SK-N-SH (cell line): Measurements from ENCODE around the gene MYO1D. TPM values are rescaled to one million over a fixed set of nuclear protein-coding genes. Genes with fewer than 3 reads are reported as not detected.

Experiments
- CTCF ChIA-PET: fragments of 300-600, 350-600 bp; formaldehyde crosslinking; extraction: SDS; loops from one replicate; lab custom pipeline; 2021; lab: Yijun Ruan, JAX
- POLR2A ChIA-PET: fragments of 350-600 bp; sonication (Branson Sonifier 250); formaldehyde crosslinking; extraction: SDS; loops from one replicate; lab custom pipeline; 2020; ENCODE audit warnings: antibody characterized with exemption, inconsistent platforms; lab: Yijun Ruan, JAX
- DNase-seq: peaks from one replicate; pipeline ENCODE4 v3.0.0; 2012
- H2AFZ ChIP-seq: fragments of 200-600 bp; sonication (generic); 2 replicates; pipeline ENCODE4 v1.8.1; 2016; ENCODE audit warnings: antibody characterized with exemption, mild to moderate bottlenecking, low read depth
- H3F3A ChIP-seq: fragments of 200-600 bp; sonication (generic); replicated peaks from 2 replicates; pipeline ENCODE3; 2016; ENCODE audit warnings: antibody characterized with exemption, mild to moderate bottlenecking; ENCODE audit not compliant: insufficient read depth
- H3K27ac ChIP-seq, 2 experiments: fragments of 200-500 bp in 1 of 2; fragments of 200-600 bp in 1 of 2; sonication (Bioruptor generic) in 1 of 2; sonication (generic), shearing (Covaris generic) in 1 of 2; 2 replicates each; pipeline versions ENCODE4 v1.5.1 to v1.6.1; 2014 to 2016; ENCODE audit warnings: low read depth in 2 of 2, inconsistent platforms in 1 of 2, low read length in 1 of 2, mild to moderate bottlenecking in 1 of 2, mixed read lengths in 1 of 2
- H3K27me3 ChIP-seq: fragments of 200-600 bp; sonication (generic), shearing (Covaris generic); 2 replicates; pipeline ENCODE4 v1.6.1; 2016; ENCODE audit warnings: mixed run types; ENCODE audit not compliant: insufficient read depth
- H3K36me3 ChIP-seq, 2 experiments: fragments of 200-500 bp in 1 of 2; fragments of 200-600 bp in 1 of 2; sonication (Bioruptor generic) in 1 of 2; sonication (generic) in 1 of 2; replicated peaks in 1 of 2; 2 replicates each; pipeline versions ENCODE3 to v1.5.1; 2014 to 2016; ENCODE audit warnings: low read length in 1 of 2, mild to moderate bottlenecking in 1 of 2; ENCODE audit not compliant: insufficient read depth in 2 of 2, control insufficient read depth in 1 of 2
- H3K4me1 ChIP-seq, 2 experiments: fragments of 200-500 bp in 1 of 2; fragments of 200-600 bp in 1 of 2; sonication (Bioruptor generic) in 1 of 2; sonication (generic), shearing (Covaris generic) in 1 of 2; 2 replicates each; pipeline versions ENCODE4 v1.5.1 to v1.6.1; 2014 to 2016; ENCODE audit warnings: low read depth in 1 of 2, low read length in 1 of 2, mixed run types in 1 of 2; ENCODE audit not compliant: insufficient read depth in 2 of 2, control insufficient read depth in 1 of 2
- H3K4me2 ChIP-seq: fragments of 200-600 bp; sonication (generic), shearing (Covaris generic); 2 replicates; pipeline ENCODE4 v1.6.1; 2017; ENCODE audit warnings: mixed run types
- H3K4me3 ChIP-seq, 2 experiments: fragments of 200-500 bp in 1 of 2; fragments of 200-600 bp in 1 of 2; sonication (Bioruptor generic) in 1 of 2; sonication (generic), shearing (Covaris generic) in 1 of 2; 2 replicates each; pipeline versions ENCODE4 v1.5.1 to v1.8.1; 2014 to 2016; ENCODE audit warnings: low read depth in 2 of 2, inconsistent platforms in 1 of 2, low read length in 1 of 2, mild to moderate bottlenecking in 1 of 2, mixed read lengths in 1 of 2, moderate library complexity in 1 of 2
- H3K79me2 ChIP-seq: fragments of 200-600 bp; sonication (generic); 2 replicates; pipeline ENCODE4 v1.8.1; 2017; ENCODE audit warnings: mild to moderate bottlenecking; ENCODE audit not compliant: insufficient read depth
- H3K9ac ChIP-seq: fragments of 200-600 bp; sonication (generic); 2 replicates; pipeline ENCODE4 v1.6.1; 2017; ENCODE audit warnings: mixed run types
- H3K9me2 ChIP-seq: fragments of 200-600 bp; sonication (generic); 2 replicates; pipeline ENCODE4 v1.6.1; 2017; ENCODE audit warnings: mixed run types
- H3K9me3 ChIP-seq: fragments of 200-600 bp; sonication (generic); 2 replicates; pipeline ENCODE4 v1.6.1; 2017; ENCODE audit warnings: mixed run types, mild to moderate bottlenecking, moderate library complexity
- H4K20me1 ChIP-seq: fragments of 200-600 bp; sonication (generic); 2 replicates; pipeline ENCODE4 v1.6.1; 2017; ENCODE audit warnings: mild to moderate bottlenecking, mixed run types; ENCODE audit not compliant: insufficient read depth
- CHD2 ChIP-seq: fragments of 150-350 bp; IDR thresholded peaks from 2 replicates; pipeline ENCODE4 v1.6.1; 2018; ENCODE audit warnings: low read length; ENCODE audit not compliant: partially characterized antibody
- ELF1 ChIP-seq: IDR thresholded peaks from 2 replicates; pipeline ENCODE4 v1.4.0; 2012
- FOSL2 ChIP-seq: IDR thresholded peaks from 2 replicates; pipeline ENCODE4 v1.4.0; 2012; ENCODE audit warnings: low read depth, mild to moderate bottlenecking, moderate library complexity, borderline replicate concordance
- FOXM1 ChIP-seq: IDR thresholded peaks from 2 replicates; pipeline ENCODE4 v1.4.0; 2012; ENCODE audit warnings: low read depth, mild to moderate bottlenecking
- GABPA ChIP-seq: IDR thresholded peaks from 2 replicates; pipeline ENCODE4 v1.4.0; 2012; ENCODE audit warnings: low read depth, mild to moderate bottlenecking
- GATA2 ChIP-seq: sonication (generic); formaldehyde crosslinking; IDR thresholded peaks from 2 replicates; pipeline ENCODE4 v1.5.0; 2020; ENCODE audit warnings: mild to moderate bottlenecking, missing genetic modification reagents
- JUND ChIP-seq: IDR thresholded peaks from 2 replicates; pipeline ENCODE4 v1.4.0; 2012
- MEF2A ChIP-seq: IDR thresholded peaks from 2 replicates; pipeline ENCODE4 v1.4.0; 2012; ENCODE audit warnings: low read depth, borderline replicate concordance
- NRF1 ChIP-seq: IDR thresholded peaks from 2 replicates; pipeline ENCODE4 v1.6.1; 2012; ENCODE audit warnings: low read depth, mild to moderate bottlenecking, low read length
- POLR2AphosphoS5 ChIP-seq: IDR thresholded peaks from 2 replicates; pipeline ENCODE4 v1.6.1; 2012; ENCODE audit warnings: low read depth, low read length
- RCOR1 ChIP-seq: fragments of 150-350 bp; IDR thresholded peaks from 2 replicates; pipeline ENCODE4 v1.6.1; 2017; ENCODE audit warnings: antibody characterized with exemption, low read length
- RXRA ChIP-seq: IDR thresholded peaks from 2 replicates; pipeline ENCODE4 v1.4.0; 2012; ENCODE audit warnings: low read depth, mild to moderate bottlenecking, borderline replicate concordance
- SMC3 ChIP-seq: IDR thresholded peaks from 2 replicates; pipeline ENCODE4 v1.6.1; 2012; ENCODE audit warnings: low read depth, low read length, improper control_type of control experiment
- TCF12 ChIP-seq: IDR thresholded peaks from 2 replicates; pipeline ENCODE4 v1.4.0; 2012
- YY1 ChIP-seq: IDR thresholded peaks from 2 replicates; pipeline ENCODE4 v1.4.0; 2012; ENCODE audit warnings: low read depth, mild to moderate bottlenecking
- whole genome bisulfite sequencing: methylation state at CpG from one replicate; pipeline ENCODE4 v1.1.6; 2017; ENCODE audit warnings: low lambda C conversion rate; 5-methylcytosine and 5-hydroxymethylcytosine counted together
- polyA plus RNA-seq, 3 experiments: library from polyadenylated mRNA; depleted of rRNA; stranded (reverse); fragments of >200 nt; gene quantifications; 2 replicates each; pipeline ENCODE4 v1.2.3, GENCODE V29; 2012
- TF ChIP-seq, protein P1 (sequence below): fragments of 150-350 bp; IDR thresholded peaks from 2 replicates; pipeline ENCODE4 v1.6.1; 2017; ENCODE audit warnings: antibody characterized with exemption, low read length, low read depth, borderline replicate concordance
- TF ChIP-seq, protein P2 (sequence below): fragments of 200-600 bp; sonication (generic); IDR thresholded peaks from 2 replicates; pipeline ENCODE4 v1.6.1; 2017; ENCODE audit warnings: antibody characterized with exemption, mild to moderate bottlenecking, moderate library complexity
- TF ChIP-seq, protein P3 (sequence below): fragments of 150-350 bp; IDR thresholded peaks from 2 replicates; pipeline ENCODE4 v1.6.1; 2016; ENCODE audit warnings: mild to moderate bottlenecking, low read depth, low read length
- TF ChIP-seq, protein P4 (sequence below): IDR thresholded peaks from 2 replicates; pipeline ENCODE4 v1.6.1; 2012; ENCODE audit warnings: mild to moderate bottlenecking, low read depth, low read length, moderate library complexity
- TF ChIP-seq, protein P5 (sequence below): IDR thresholded peaks from 2 replicates; pipeline ENCODE4 v1.4.0; 2012; ENCODE audit warnings: low read depth

Gene MYO1D
- polyA plus RNA-seq, 1 of the 3 experiments (the other 2 are of a cell fraction), result 20.4 TPM

DNA sequence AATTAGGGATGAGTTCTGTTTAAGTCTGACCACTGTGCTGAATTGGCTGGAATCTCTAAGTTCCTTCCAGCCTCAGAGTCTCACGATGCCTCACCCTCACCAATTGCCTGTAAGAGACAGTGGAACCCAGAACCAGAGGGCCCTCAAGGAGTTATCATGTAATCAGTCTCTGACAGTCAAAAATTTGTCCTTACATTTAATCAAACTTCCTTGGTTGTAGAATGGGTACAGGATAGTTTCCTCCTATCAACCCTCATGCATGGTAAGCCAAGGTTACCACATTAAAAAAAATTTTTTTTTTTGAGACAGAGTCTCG, 306.9 kb downstream of the MYO1D start (continued):
- TF ChIP-seq, protein P1, sequence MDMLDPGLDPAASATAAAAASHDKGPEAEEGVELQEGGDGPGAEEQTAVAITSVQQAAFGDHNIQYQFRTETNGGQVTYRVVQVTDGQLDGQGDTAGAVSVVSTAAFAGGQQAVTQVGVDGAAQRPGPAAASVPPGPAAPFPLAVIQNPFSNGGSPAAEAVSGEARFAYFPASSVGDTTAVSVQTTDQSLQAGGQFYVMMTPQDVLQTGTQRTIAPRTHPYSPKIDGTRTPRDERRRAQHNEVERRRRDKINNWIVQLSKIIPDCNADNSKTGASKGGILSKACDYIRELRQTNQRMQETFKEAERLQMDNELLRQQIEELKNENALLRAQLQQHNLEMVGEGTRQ, result no peak
- no peak for TF ChIP-seq YY1

DNA sequence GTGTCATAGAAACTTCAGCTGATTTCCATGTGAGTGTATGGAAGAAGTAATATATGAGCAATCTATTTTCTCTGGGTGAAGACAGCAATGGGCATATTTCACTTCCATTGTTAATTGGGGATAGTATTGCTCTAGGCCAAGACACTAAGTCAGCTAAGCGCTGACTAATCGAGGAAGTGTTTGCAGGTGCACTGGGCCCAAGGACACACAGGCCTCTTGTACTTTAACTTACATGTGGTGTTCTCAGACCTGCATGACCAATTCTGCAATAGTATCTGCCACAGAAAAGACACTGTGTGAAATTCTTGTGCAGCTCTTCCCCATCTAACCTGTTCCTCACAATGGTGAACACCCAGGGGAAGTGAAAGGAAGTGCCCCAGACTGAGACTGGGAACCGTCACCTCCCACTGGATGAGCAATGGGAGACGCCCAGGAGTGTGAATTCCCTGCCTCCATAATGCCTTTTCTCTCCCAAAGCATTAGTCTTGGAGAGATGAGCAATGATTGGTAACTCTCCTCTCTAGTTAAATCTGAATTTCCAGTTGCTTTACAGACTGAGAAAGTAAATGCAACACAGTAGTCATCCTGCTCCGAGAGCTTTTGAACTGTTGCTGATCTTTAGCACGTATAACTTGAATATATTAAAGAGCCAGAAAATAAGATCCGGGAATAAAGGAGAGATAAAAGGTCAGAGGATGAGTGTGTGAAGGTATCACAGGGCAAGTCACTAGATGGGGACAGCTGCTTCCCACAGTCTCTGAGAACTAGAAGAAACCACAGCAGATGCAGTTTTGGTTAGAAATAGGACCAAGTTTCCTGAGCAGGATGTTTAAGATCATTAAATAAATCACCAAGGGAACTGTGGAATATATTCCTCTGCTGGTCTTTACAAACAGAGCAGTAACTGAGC, 307.5 kb downstream of the MYO1D start:
- DNase-seq, result no peak
- no peaks in the 10 kb centered on the region for H3K79me2 ChIP-seq
- peaks cover 0 to 2% of the 10 kb centered on the region in 2 experiments for H3K36me3 ChIP-seq
- CTCF ChIA-PET, result no interaction called here
- peak overlapping the region in 1 of 2 experiments; percentile 34; a peak in 1 of 4 replicates for H3K27ac ChIP-seq
- H3K4me1 ChIP-seq, result peaks cover 0 to 2% of the 10 kb centered on the region in 2 experiments; a peak in 1 of 4 replicates
- H3K4me2 ChIP-seq, result no peak overlapping the region
- POLR2A ChIA-PET, result no interaction called here
- no peaks in the 10 kb centered on the region for H3K9me2 ChIP-seq
- no peaks in the 10 kb centered on the region for H3K9me3 ChIP-seq
- H4K20me1 ChIP-seq, result no peaks in the 10 kb centered on the region
- H2AFZ ChIP-seq, result no peak overlapping the region; the same call in 1 of the 2 replicates
- H3K27me3 ChIP-seq, result no peaks in the 10 kb centered on the region
- no peak overlapping the region for H3K9ac ChIP-seq
- H3K4me3 ChIP-seq, result no peak overlapping the region
- no peak for TF ChIP-seq RCOR1
- TF ChIP-seq CHD2, result no peak
- TF ChIP-seq RXRA, result no peak
- TF ChIP-seq TCF12, result no peak
- TF ChIP-seq GABPA, result no peak
- TF ChIP-seq JUND, result no peak
- TF ChIP-seq FOSL2, result no peak
- no peak for TF ChIP-seq POLR2AphosphoS5
- TF ChIP-seq, protein P2, sequence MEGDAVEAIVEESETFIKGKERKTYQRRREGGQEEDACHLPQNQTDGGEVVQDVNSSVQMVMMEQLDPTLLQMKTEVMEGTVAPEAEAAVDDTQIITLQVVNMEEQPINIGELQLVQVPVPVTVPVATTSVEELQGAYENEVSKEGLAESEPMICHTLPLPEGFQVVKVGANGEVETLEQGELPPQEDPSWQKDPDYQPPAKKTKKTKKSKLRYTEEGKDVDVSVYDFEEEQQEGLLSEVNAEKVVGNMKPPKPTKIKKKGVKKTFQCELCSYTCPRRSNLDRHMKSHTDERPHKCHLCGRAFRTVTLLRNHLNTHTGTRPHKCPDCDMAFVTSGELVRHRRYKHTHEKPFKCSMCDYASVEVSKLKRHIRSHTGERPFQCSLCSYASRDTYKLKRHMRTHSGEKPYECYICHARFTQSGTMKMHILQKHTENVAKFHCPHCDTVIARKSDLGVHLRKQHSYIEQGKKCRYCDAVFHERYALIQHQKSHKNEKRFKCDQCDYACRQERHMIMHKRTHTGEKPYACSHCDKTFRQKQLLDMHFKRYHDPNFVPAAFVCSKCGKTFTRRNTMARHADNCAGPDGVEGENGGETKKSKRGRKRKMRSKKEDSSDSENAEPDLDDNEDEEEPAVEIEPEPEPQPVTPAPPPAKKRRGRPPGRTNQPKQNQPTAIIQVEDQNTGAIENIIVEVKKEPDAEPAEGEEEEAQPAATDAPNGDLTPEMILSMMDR, result no peak
- no peak for TF ChIP-seq ELF1
- TF ChIP-seq NRF1, result no peak
- 75% methylated on average over 7 of the region's 7 CpGs for WGBS
- peaks cover 4% of the 10 kb centered on the region for H3F3A ChIP-seq

DNA sequence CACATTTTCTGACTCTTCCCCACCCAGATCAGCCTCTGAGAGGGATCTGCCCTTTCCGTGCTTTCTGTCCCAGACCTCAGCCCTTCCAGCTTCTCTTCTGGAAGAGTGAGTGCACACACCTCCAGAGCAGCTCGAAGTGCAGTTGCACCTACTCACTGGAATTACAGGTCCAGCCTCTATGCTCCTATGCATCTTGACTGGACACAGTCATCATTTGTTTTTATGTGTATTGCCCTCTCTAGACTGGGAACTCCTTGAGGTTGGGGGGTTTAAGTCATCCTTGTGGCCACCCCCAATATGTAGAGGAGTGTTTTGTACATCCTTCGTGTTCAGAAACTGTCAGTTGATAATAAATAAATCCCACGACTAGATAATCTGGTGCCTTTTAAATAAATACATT, 308.2 kb downstream of the MYO1D start:
- Histone ChIP-seq H3K27ac (no peak overlapping the region), H3F3A (peaks cover 4% of the 10 kb centered on the region), H3K9me2 (no peaks in the 10 kb centered on the region), H3K4me2 (no peak overlapping the region), H3K4me3 (no peak overlapping the region), H3K36me3 (peaks cover 0 to 2% of the 10 kb centered on the region in 2 experiments), H3K9me3 (no peaks in the 10 kb centered on the region), H3K4me1 (peaks cover 0 to 2% of the 10 kb centered on the region in 2 experiments; a peak in 1 of 4 replicates), H4K20me1 (no peaks in the 10 kb centered on the region), H3K9ac (no peak overlapping the region), H3K27me3 (no peaks in the 10 kb centered on the region), H2AFZ (no peak overlapping the region), H3K79me2 (no peaks in the 10 kb centered on the region)
- CTCF ChIA-PET, result no interaction called here
- DNase-seq, result no peak
- WGBS, result 74% methylated on average over 4 of the region's 4 CpGs
- POLR2A ChIA-PET, result no interaction called here
- no peak for TF ChIP-seq SMC3
- TF ChIP-seq GATA2, result no peak
- TF ChIP-seq FOXM1, result no peak
- no peak for TF ChIP-seq MEF2A
- TF ChIP-seq, protein P3, sequence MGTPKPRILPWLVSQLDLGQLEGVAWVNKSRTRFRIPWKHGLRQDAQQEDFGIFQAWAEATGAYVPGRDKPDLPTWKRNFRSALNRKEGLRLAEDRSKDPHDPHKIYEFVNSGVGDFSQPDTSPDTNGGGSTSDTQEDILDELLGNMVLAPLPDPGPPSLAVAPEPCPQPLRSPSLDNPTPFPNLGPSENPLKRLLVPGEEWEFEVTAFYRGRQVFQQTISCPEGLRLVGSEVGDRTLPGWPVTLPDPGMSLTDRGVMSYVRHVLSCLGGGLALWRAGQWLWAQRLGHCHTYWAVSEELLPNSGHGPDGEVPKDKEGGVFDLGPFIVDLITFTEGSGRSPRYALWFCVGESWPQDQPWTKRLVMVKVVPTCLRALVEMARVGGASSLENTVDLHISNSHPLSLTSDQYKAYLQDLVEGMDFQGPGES, result no peak
- TF ChIP-seq, protein P4, sequence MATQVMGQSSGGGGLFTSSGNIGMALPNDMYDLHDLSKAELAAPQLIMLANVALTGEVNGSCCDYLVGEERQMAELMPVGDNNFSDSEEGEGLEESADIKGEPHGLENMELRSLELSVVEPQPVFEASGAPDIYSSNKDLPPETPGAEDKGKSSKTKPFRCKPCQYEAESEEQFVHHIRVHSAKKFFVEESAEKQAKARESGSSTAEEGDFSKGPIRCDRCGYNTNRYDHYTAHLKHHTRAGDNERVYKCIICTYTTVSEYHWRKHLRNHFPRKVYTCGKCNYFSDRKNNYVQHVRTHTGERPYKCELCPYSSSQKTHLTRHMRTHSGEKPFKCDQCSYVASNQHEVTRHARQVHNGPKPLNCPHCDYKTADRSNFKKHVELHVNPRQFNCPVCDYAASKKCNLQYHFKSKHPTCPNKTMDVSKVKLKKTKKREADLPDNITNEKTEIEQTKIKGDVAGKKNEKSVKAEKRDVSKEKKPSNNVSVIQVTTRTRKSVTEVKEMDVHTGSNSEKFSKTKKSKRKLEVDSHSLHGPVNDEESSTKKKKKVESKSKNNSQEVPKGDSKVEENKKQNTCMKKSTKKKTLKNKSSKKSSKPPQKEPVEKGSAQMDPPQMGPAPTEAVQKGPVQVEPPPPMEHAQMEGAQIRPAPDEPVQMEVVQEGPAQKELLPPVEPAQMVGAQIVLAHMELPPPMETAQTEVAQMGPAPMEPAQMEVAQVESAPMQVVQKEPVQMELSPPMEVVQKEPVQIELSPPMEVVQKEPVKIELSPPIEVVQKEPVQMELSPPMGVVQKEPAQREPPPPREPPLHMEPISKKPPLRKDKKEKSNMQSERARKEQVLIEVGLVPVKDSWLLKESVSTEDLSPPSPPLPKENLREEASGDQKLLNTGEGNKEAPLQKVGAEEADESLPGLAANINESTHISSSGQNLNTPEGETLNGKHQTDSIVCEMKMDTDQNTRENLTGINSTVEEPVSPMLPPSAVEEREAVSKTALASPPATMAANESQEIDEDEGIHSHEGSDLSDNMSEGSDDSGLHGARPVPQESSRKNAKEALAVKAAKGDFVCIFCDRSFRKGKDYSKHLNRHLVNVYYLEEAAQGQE, result no peak
- TF ChIP-seq, protein P5, sequence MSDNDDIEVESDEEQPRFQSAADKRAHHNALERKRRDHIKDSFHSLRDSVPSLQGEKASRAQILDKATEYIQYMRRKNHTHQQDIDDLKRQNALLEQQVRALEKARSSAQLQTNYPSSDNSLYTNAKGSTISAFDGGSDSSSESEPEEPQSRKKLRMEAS, result no peak
